ENCODE data around the gene ENPP1.

ENPP1 gene

GRCh38 chr6:131937703-131938631 lies 130.1 kb downstream of the ENPP1 start:
- Histone ChIP-seq H3K36me3 (ENCODE audit: control insufficient read depth, insufficient read depth, low read length, severe bottlenecking) (no peaks in the 10 kb centered on the region), H3K9ac (ENCODE audit: low read length) (peak overlapping the region; percentile 72), H3K27me3 (replicated peaks; ENCODE audit: control insufficient read depth, insufficient read depth, low read length) (no peaks in the 10 kb centered on the region), H3K9me3 (ENCODE audit: control insufficient read depth, low read length) (no peaks in the 10 kb centered on the region), H3K4me3 (ENCODE audit: low read length) (peak overlapping the region; percentile 54), H3K4me1 (ENCODE audit: control insufficient read depth, insufficient read depth, low read length) (peaks cover 23% of the 10 kb centered on the region)
- peak; percentile 52 for DNase-seq (ENCODE audit: low read depth)

All from adipocyte (in vitro differentiated cells).